HUDEP-2 (cell line): ENCODE measurements around the gene ARMH4.

Experiments
- DNase-seq, 76 experiments: peaks; one replicate each; lab custom pipeline; 2025; ENCODE audit not compliant: unreplicated experiment in 76 of 76; lab: John Stamatoyannopoulos, UW

Gene ARMH4

GRCh38 chr14:57976701-57977100 lies 175.3 kb downstream of the ARMH4 start:
- DNase-seq = no peak

- no peak for DNase-seq
These were observed 177.1 kb downstream of the ARMH4 start for GRCh38 chr14:57974896-57975295.

GRCh38 chr14:57970594-57970993 lies 181.4 kb downstream of the ARMH4 start:
- no peak for DNase-seq

DNA sequence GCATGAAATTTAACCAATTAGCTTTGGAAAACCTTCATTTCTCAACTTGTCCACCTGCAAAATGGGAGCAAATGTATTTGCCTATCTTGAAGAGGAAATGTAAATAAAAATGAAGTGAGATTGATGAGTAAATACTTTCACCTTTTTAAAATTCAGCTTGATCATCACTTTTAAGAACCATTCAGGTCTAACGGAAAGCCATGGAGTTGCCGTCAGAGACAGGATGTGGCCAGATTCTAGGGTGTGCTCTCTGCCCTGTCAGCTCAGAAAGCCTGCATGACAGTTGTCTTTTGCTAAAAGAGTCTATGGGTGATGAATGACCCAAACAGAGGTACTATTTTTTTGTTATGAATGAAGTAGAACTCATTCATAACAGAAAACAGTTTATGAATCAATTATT lies 181.8 kb downstream of the ARMH4 start:
- no peak for DNase-seq

- DNase-seq = no peak
These were observed 188.9 kb downstream of the ARMH4 start for GRCh38 chr14:57963071-57963470.

- no peak for DNase-seq
These were observed 189.5 kb downstream of the ARMH4 start for GRCh38 chr14:57962325-57963035.

DNA sequence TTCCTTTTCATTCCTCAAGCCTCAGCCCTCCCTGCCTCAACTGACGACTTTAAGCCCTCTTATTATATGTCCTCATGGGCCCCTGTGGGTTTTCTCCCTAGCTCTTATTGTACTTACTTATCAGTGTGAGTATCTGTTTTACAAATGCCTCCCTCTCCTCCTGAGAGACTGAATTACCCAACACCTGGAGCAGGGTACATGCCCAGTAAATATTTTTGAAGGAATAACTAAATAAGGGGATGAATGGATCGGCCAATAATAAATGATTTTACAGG lies 190.3 kb downstream of the ARMH4 start:
- no peak for DNase-seq

GRCh38 chr14:57960946-57961785 lies 190.8 kb downstream of the ARMH4 start:
- no peak for DNase-seq

DNA sequence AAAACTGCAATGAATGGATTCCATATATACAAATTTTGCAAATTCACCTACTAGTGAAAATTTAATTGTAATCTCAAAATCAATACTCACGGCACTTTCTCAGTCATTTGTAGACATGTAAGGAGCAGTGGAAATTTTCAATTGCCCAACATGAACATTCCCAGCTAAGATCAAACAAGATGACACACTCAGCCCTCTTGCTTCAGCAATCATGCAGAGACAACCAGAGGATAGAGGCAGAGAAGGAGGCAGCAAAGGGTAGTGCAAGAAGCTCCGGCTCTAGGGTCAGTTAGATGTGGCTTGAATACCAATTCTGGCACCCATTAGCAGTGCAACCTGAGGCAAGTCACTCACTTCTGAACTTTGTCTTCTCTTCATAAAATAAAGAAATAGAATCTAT lies 194.6 kb downstream of the ARMH4 start:
- no peak for DNase-seq
